MM.1S (cell line): ENCODE results near the gene IFI6.
A peak's percentile ranks its signal among the peaks of the same experiment; 100 is the strongest.

Experiments
- DNase-seq: peaks from one replicate; pipeline ENCODE4 v3.0.0-alpha.2; 2015
- H2AFZ ChIP-seq: fragments of 300-600 bp; sonication (generic); 2 replicates; pipeline ENCODE4 v1.6.0; 2016; ENCODE audit warnings: antibody characterized with exemption, low read length
- H3F3A ChIP-seq: fragments of 300-600 bp; sonication (generic); 2 replicates; pipeline ENCODE4 v1.6.1; 2016; ENCODE audit warnings: mild to moderate bottlenecking, antibody characterized with exemption, low read length, moderate library complexity, mixed read lengths; ENCODE audit not compliant: insufficient read depth
- H3K27ac ChIP-seq: fragments of 300-600 bp; sonication (generic); 2 replicates; pipeline ENCODE4 v1.5.1; 2016; ENCODE audit warnings: mild to moderate bottlenecking, low read length
- H3K27me3 ChIP-seq: fragments of 300-600 bp; sonication (generic); replicated peaks from 2 replicates; pipeline ENCODE4 v1.6.0; 2016; ENCODE audit warnings: low read length; ENCODE audit not compliant: insufficient read depth
- H3K36me3 ChIP-seq: fragments of 300-600 bp; sonication (generic); replicated peaks from 2 replicates; pipeline ENCODE4 v1.6.1; 2016; ENCODE audit warnings: mild to moderate bottlenecking, low read length, mixed read lengths; ENCODE audit not compliant: insufficient read depth
- H3K4me1 ChIP-seq: fragments of 300-600 bp; sonication (generic); 2 replicates; pipeline ENCODE4 v1.6.1; 2016; ENCODE audit warnings: low read length, mixed read lengths
- H3K4me2 ChIP-seq: fragments of 300-600 bp; sonication (generic); 2 replicates; pipeline ENCODE4 v1.6.0; 2016; ENCODE audit warnings: low read depth, low read length
- H3K4me3 ChIP-seq: fragments of 300-600 bp; sonication (generic); 2 replicates; pipeline ENCODE4 v1.5.1; 2016; ENCODE audit warnings: low read length, mixed read lengths
- H3K79me2 ChIP-seq: fragments of 300-600 bp; sonication (generic); 2 replicates; pipeline ENCODE4 v1.6.1; 2016; ENCODE audit warnings: mixed run types, low read length, mixed read lengths
- H3K9ac ChIP-seq: fragments of 300-600 bp; sonication (generic); 2 replicates; pipeline ENCODE4 v1.6.1; 2016; ENCODE audit warnings: low read length, mixed read lengths
- H3K9me2 ChIP-seq: fragments of 300-600 bp; sonication (generic); replicated peaks from 2 replicates; pipeline ENCODE4 v1.6.1; 2016; ENCODE audit warnings: mild to moderate bottlenecking, low read length, mixed read lengths; ENCODE audit not compliant: insufficient read depth
- H3K9me3 ChIP-seq: fragments of 300-600 bp; sonication (generic); replicated peaks from 2 replicates; pipeline ENCODE4 v1.6.1; 2016; ENCODE audit warnings: mild to moderate bottlenecking, low read length, mixed read lengths; ENCODE audit not compliant: insufficient read depth
- H4K20me1 ChIP-seq: fragments of 300-600 bp; sonication (generic); 2 replicates; pipeline ENCODE4 v1.6.1; 2016; ENCODE audit warnings: mild to moderate bottlenecking, low read length, moderate library complexity, mixed read lengths; ENCODE audit not compliant: insufficient read depth
- CTCF ChIP-seq: fragments of 300-600 bp; sonication (generic); IDR thresholded peaks from 2 replicates; pipeline ENCODE4 v1.5.1; 2016; ENCODE audit warnings: antibody characterized with exemption, low read length, mixed read lengths
- EZH2 ChIP-seq: fragments of 300-600 bp; sonication (generic); optimal IDR thresholded peaks from 2 replicates; pipeline ENCODE3; 2017; ENCODE audit warnings: low read depth, mild to moderate bottlenecking, antibody characterized with exemption, low read length, mixed read lengths
- EZH2phosphoT487 ChIP-seq: fragments of 300-600 bp; sonication (generic); IDR thresholded peaks from 2 replicates; pipeline ENCODE4 v1.6.1; 2018; ENCODE audit warnings: antibody characterized with exemption, low read length

The IFI6 gene

GRCh38 chr1:27669876-27670275 lies 2.1 kb downstream of the IFI6 start:
- no peak overlapping the region for H3K27ac ChIP-seq
- no peak overlapping the region for H3K9ac ChIP-seq
- H2AFZ ChIP-seq, result no peak overlapping the region
- H3K9me3 ChIP-seq, result no peaks in the 10 kb centered on the region
- H3K4me1 ChIP-seq, result peaks cover 17% of the 10 kb centered on the region; the same call in 1 of the 2 replicates
- peaks cover 10% of the 10 kb centered on the region for H3F3A ChIP-seq
- no peaks in the 10 kb centered on the region for H3K36me3 ChIP-seq
- peak overlapping the region; percentile 86; the same call in 1 of the 2 replicates for H3K4me2 ChIP-seq
- DNase-seq, result no peak
- no peak overlapping the region for H3K4me3 ChIP-seq
- no peaks in the 10 kb centered on the region for H3K27me3 ChIP-seq
- no peaks in the 10 kb centered on the region for H3K9me2 ChIP-seq
- no peaks in the 10 kb centered on the region for H3K79me2 ChIP-seq
- no peak for TF ChIP-seq CTCF
- H4K20me1 ChIP-seq, result no peaks in the 10 kb centered on the region

GRCh38 chr1:27668808-27669723 lies 2.9 kb downstream of the IFI6 start:
- peak overlapping the region; percentile 89 for H2AFZ ChIP-seq
- peak; percentile 70 for DNase-seq
- peaks cover 10% of the 10 kb centered on the region for H3F3A ChIP-seq
- no peaks in the 10 kb centered on the region for H3K9me2 ChIP-seq
- H4K20me1 ChIP-seq, result no peaks in the 10 kb centered on the region
- H3K4me3 ChIP-seq, result peak overlapping the region; percentile 51
- H3K9me3 ChIP-seq, result no peaks in the 10 kb centered on the region
- H3K4me1 ChIP-seq, result peaks cover 17% of the 10 kb centered on the region; the same call in 1 of the 2 replicates
- peak overlapping the region; percentile 86 for H3K4me2 ChIP-seq
- H3K36me3 ChIP-seq, result no peaks in the 10 kb centered on the region
- no peaks in the 10 kb centered on the region for H3K79me2 ChIP-seq
- H3K27ac ChIP-seq, result no peak overlapping the region
- no peak overlapping the region; the same call in 1 of the 2 replicates for H3K9ac ChIP-seq
- TF ChIP-seq EZH2 (no peak), CTCF (peak; percentile 74)
- H3K27me3 ChIP-seq, result no peaks in the 10 kb centered on the region

- H3K27me3 ChIP-seq, result no peaks in the 10 kb centered on the region
- peaks cover 17% of the 10 kb centered on the region; the same call in 1 of the 2 replicates for H3K4me1 ChIP-seq
- H3K36me3 ChIP-seq, result no peaks in the 10 kb centered on the region
- peaks cover 10% of the 10 kb centered on the region for H3F3A ChIP-seq
- H3K27ac ChIP-seq, result no peak overlapping the region
- no peak overlapping the region for H3K4me3 ChIP-seq
- H2AFZ ChIP-seq, result no peak overlapping the region
- H3K9me2 ChIP-seq, result no peaks in the 10 kb centered on the region
- no peak overlapping the region for H3K9ac ChIP-seq
- TF ChIP-seq EZH2 (no peak), EZH2phosphoT487 (no peak), CTCF (no peak)
- no peak overlapping the region for H3K4me2 ChIP-seq
- no peaks in the 10 kb centered on the region for H3K79me2 ChIP-seq
- H3K9me3 ChIP-seq, result no peaks in the 10 kb centered on the region
- DNase-seq, result no peak
- H4K20me1 ChIP-seq, result no peaks in the 10 kb centered on the region
Measured at GRCh38 chr1:27668121-27668807, 3.7 kb downstream of the IFI6 start.
